SK-N-SH treated with all-trans-retinoic acid at 6 μM for 48 hours (cell line): Measurements from ENCODE around the gene SLC8A3.

Experiments used
- ARNTL ChIP-seq: fragments of 450-650 bp; formaldehyde crosslinking; IDR thresholded peaks from 2 replicates; pipeline ENCODE4 v1.5.0; 2020; ENCODE audit warnings: low read depth, mild to moderate bottlenecking, moderate library complexity, borderline replicate concordance
- CSDC2 ChIP-seq: fragments of 250-450 bp; sonication (Bioruptor Pico); IDR thresholded peaks from 2 replicates; pipeline ENCODE4 v1.5.0; 2020; ENCODE audit warnings: mild to moderate bottlenecking, moderate library complexity
- GLIS3 ChIP-seq: fragments of 250-450 bp; sonication (Bioruptor Pico); IDR thresholded peaks from 2 replicates; pipeline ENCODE4 v1.5.0; 2020; ENCODE audit warnings: mild to moderate bottlenecking, moderate library complexity
- PPARA ChIP-seq: fragments of 250-450 bp; sonication (Bioruptor Pico); IDR thresholded peaks from 2 replicates; pipeline ENCODE4 v1.5.0; 2020; ENCODE audit warnings: mild to moderate bottlenecking, borderline replicate concordance
- SNAI2 ChIP-seq: fragments of 250-450 bp; sonication (Bioruptor Pico); IDR thresholded peaks from 2 replicates; pipeline ENCODE4 v1.5.0; 2020; ENCODE audit warnings: mild to moderate bottlenecking, moderate library complexity
- TOX ChIP-seq: fragments of 250-450 bp; sonication (Bioruptor Pico); IDR thresholded peaks from 2 replicates; pipeline ENCODE4 v1.8.0; 2021; ENCODE audit warnings: mild to moderate bottlenecking, moderate library complexity, borderline replicate concordance
- ZFP30 ChIP-seq: fragments of 450-650 bp; formaldehyde crosslinking; IDR thresholded peaks from 2 replicates; pipeline ENCODE4 v1.5.0; 2022; ENCODE audit warnings: mild to moderate bottlenecking, moderate library complexity
- ZNF70 ChIP-seq: fragments of 450-650 bp; formaldehyde crosslinking; IDR thresholded peaks from 2 replicates; pipeline ENCODE4 v1.5.0; 2020; ENCODE audit warnings: mild to moderate bottlenecking, moderate library complexity
- TF ChIP-seq, protein P1 (sequence below): fragments of 250-450 bp; sonication (Bioruptor Pico); IDR thresholded peaks from 2 replicates; pipeline ENCODE4 v1.8.0; 2020; ENCODE audit warnings: mild to moderate bottlenecking, moderate library complexity, borderline replicate concordance
- TF ChIP-seq, protein P2 (sequence below): fragments of 250-450 bp; sonication (Bioruptor Pico); IDR thresholded peaks from 2 replicates; pipeline ENCODE4 v1.5.1; 2021; ENCODE audit warnings: mild to moderate bottlenecking, moderate library complexity
- TF ChIP-seq, protein P3 (sequence below): fragments of 250-450 bp; sonication (Bioruptor Pico); IDR thresholded peaks from 2 replicates; pipeline ENCODE4 v1.5.1; 2020; ENCODE audit warnings: low read depth, mild to moderate bottlenecking, moderate library complexity
- TF ChIP-seq, protein P4 (sequence below): fragments of 250-450 bp; sonication (Bioruptor Pico); IDR thresholded peaks from 2 replicates; pipeline ENCODE4 v1.5.0; 2020; ENCODE audit warnings: mild to moderate bottlenecking, moderate library complexity

DNA sequence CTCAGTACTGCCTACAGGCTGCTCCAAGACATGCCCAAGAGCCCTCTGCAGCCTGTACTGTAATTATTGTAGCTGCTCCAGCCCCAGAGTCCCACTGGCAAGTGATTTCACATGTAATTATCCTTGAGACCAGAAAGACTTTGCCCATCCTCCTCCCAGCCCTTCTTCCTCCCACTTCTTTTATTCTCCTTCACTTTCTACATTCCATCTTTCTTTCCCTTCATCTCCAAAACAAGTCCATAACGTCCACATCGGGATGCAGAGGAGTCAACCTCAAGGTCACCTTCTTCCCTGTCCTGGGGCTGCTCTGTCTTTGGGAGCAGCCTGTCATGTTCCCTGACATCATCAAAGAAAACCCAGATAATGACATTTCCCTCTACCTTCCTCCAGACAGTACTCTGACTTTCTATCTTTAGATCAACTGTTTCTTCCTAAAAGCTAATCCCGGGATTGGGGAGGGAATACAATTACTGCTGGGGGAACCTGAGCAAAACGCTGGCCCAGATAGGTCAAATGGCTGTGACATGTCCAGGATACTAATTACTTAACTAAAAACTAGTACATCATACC is 39.1 kb downstream of the SLC8A3 start:
- TF ChIP-seq PPARA (no peak), CSDC2 (CRISPR knock-in tag) (no peak), GLIS3 (no peak), ZFP30 (no peak), TOX (no peak), SNAI2 (no peak), ZNF70 (CRISPR knock-in tag) (no peak), ARNTL (CRISPR knock-in tag) (no peak)
- TF ChIP-seq, protein P1, sequence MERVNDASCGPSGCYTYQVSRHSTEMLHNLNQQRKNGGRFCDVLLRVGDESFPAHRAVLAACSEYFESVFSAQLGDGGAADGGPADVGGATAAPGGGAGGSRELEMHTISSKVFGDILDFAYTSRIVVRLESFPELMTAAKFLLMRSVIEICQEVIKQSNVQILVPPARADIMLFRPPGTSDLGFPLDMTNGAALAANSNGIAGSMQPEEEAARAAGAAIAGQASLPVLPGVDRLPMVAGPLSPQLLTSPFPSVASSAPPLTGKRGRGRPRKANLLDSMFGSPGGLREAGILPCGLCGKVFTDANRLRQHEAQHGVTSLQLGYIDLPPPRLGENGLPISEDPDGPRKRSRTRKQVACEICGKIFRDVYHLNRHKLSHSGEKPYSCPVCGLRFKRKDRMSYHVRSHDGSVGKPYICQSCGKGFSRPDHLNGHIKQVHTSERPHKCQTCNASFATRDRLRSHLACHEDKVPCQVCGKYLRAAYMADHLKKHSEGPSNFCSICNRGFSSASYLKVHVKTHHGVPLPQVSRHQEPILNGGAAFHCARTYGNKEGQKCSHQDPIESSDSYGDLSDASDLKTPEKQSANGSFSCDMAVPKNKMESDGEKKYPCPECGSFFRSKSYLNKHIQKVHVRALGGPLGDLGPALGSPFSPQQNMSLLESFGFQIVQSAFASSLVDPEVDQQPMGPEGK (CRISPR knock-in tag) = no peak
- TF ChIP-seq, protein P2, sequence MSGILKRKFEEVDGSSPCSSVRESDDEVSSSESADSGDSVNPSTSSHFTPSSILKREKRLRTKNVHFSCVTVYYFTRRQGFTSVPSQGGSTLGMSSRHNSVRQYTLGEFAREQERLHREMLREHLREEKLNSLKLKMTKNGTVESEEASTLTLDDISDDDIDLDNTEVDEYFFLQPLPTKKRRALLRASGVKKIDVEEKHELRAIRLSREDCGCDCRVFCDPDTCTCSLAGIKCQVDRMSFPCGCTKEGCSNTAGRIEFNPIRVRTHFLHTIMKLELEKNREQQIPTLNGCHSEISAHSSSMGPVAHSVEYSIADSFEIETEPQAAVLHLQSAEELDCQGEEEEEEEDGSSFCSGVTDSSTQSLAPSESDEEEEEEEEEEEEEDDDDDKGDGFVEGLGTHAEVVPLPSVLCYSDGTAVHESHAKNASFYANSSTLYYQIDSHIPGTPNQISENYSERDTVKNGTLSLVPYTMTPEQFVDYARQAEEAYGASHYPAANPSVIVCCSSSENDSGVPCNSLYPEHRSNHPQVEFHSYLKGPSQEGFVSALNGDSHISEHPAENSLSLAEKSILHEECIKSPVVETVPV (CRISPR knock-in tag) = no peak
- TF ChIP-seq, protein P3, sequence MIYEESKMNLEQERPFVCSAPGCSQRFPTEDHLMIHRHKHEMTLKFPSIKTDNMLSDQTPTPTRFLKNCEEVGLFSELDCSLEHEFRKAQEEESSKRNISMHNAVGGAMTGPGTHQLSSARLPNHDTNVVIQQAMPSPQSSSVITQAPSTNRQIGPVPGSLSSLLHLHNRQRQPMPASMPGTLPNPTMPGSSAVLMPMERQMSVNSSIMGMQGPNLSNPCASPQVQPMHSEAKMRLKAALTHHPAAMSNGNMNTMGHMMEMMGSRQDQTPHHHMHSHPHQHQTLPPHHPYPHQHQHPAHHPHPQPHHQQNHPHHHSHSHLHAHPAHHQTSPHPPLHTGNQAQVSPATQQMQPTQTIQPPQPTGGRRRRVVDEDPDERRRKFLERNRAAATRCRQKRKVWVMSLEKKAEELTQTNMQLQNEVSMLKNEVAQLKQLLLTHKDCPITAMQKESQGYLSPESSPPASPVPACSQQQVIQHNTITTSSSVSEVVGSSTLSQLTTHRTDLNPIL (CRISPR knock-in tag) = no peak
- TF ChIP-seq, protein P4, sequence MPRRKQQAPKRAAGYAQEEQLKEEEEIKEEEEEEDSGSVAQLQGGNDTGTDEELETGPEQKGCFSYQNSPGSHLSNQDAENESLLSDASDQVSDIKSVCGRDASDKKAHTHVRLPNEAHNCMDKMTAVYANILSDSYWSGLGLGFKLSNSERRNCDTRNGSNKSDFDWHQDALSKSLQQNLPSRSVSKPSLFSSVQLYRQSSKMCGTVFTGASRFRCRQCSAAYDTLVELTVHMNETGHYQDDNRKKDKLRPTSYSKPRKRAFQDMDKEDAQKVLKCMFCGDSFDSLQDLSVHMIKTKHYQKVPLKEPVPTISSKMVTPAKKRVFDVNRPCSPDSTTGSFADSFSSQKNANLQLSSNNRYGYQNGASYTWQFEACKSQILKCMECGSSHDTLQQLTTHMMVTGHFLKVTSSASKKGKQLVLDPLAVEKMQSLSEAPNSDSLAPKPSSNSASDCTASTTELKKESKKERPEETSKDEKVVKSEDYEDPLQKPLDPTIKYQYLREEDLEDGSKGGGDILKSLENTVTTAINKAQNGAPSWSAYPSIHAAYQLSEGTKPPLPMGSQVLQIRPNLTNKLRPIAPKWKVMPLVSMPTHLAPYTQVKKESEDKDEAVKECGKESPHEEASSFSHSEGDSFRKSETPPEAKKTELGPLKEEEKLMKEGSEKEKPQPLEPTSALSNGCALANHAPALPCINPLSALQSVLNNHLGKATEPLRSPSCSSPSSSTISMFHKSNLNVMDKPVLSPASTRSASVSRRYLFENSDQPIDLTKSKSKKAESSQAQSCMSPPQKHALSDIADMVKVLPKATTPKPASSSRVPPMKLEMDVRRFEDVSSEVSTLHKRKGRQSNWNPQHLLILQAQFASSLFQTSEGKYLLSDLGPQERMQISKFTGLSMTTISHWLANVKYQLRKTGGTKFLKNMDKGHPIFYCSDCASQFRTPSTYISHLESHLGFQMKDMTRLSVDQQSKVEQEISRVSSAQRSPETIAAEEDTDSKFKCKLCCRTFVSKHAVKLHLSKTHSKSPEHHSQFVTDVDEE (CRISPR knock-in tag) = no peak
